IPS-20b (cell line): ENCODE data around the gene IP6K2.

Source experiments
- H3K27ac ChIP-seq: one replicate; pipeline ENCODE4 v1.5.1; 2013; ENCODE audit warnings: low read length
- H3K27me3 ChIP-seq: 2 replicates; pipeline ENCODE4 v1.6.1; 2013; ENCODE audit warnings: mild to moderate bottlenecking, low read length, inconsistent platforms; ENCODE audit not compliant: insufficient read depth
- H3K36me3 ChIP-seq: 2 replicates; pipeline ENCODE4 v1.6.1; 2013; ENCODE audit warnings: low read depth, mild to moderate bottlenecking, inconsistent platforms, low read length, moderate library complexity; ENCODE audit not compliant: insufficient read depth
- H3K4me1 ChIP-seq: 2 replicates; pipeline ENCODE4 v1.6.1; 2013; ENCODE audit warnings: mild to moderate bottlenecking, control low read depth, inconsistent platforms, low read length, moderate library complexity; ENCODE audit not compliant: insufficient read depth
- H3K4me3 ChIP-seq: 2 replicates; pipeline ENCODE4 v1.5.1; 2013; ENCODE audit warnings: mild to moderate bottlenecking, low read length, inconsistent platforms
- H3K9ac ChIP-seq: 2 replicates; pipeline ENCODE4 v1.6.1; 2013; ENCODE audit warnings: low read depth, mild to moderate bottlenecking, inconsistent platforms, low read length, moderate library complexity
- H3K9me3 ChIP-seq: 2 replicates; pipeline ENCODE4 v1.6.1; 2013; ENCODE audit warnings: mild to moderate bottlenecking, low read depth, low read length, inconsistent platforms; ENCODE audit not compliant: insufficient read depth

IP6K2 gene

GRCh38 chr3:48644898-48645760, 71.9 kb downstream of the IP6K2 start:
- Histone ChIP-seq H3K4me1 (no peaks in the 10 kb centered on the region), H3K36me3 (peaks cover 44% of the 10 kb centered on the region), H3K9me3 (no peaks in the 10 kb centered on the region), H3K27me3 (no peaks in the 10 kb centered on the region), H3K9ac (no peak overlapping the region), H3K27ac (no peak overlapping the region), H3K4me3 (no peak overlapping the region)

- H3K4me3 ChIP-seq = no peak overlapping the region
- no peaks in the 10 kb centered on the region for H3K27me3 ChIP-seq
- no peak overlapping the region for H3K9ac ChIP-seq
- H3K9me3 ChIP-seq = no peaks in the 10 kb centered on the region
- no peak overlapping the region for H3K27ac ChIP-seq
- peaks cover 49% of the 10 kb centered on the region for H3K36me3 ChIP-seq
- 0 out of 2 replicates have a peak, but pooled peaks cover under 1% of the 10 kb centered on the region for H3K4me1 ChIP-seq
Measured at GRCh38 chr3:48642605-48643004, 74.4 kb downstream of the IP6K2 start.

GRCh38 chr3:48641396-48641795, 75.6 kb downstream of the IP6K2 start:
- Histone ChIP-seq H3K4me1 (peaks cover 12% of the 10 kb centered on the region; the same call in 1 of the 2 replicates), H3K27ac (no peak overlapping the region), H3K27me3 (no peaks in the 10 kb centered on the region), H3K9ac (no peak overlapping the region), H3K36me3 (peaks cover 44% of the 10 kb centered on the region), H3K4me3 (no peak overlapping the region), H3K9me3 (no peaks in the 10 kb centered on the region)

- no peaks in the 10 kb centered on the region for H3K27me3 ChIP-seq
- no peak overlapping the region for H3K27ac ChIP-seq
- H3K36me3 ChIP-seq = peaks cover 35% of the 10 kb centered on the region
- no peak overlapping the region for H3K9ac ChIP-seq
- no peak overlapping the region for H3K4me3 ChIP-seq
- H3K9me3 ChIP-seq = no peaks in the 10 kb centered on the region
- H3K4me1 ChIP-seq = peaks cover 13% of the 10 kb centered on the region; the same call in 1 of the 2 replicates
Measured at GRCh38 chr3:48639944-48640606, 76.9 kb downstream of the IP6K2 start.
